ENCODE data around the gene MRPS22. TPM values are rescaled to one million over a fixed set of nuclear protein-coding genes. Genes with fewer than 3 reads are reported as not detected.
"Not testable (repeated sequence)": the region's sequence is repeated elsewhere in the genome, so short reads cannot be mapped to it uniquely, and the experiment has no call there.

Gene MRPS22
- total and polyA plus RNA-seq, 11 donors: 66.0 to 110 (median 78.7) TPM

GRCh38 chr3:139394116-139394515, 50.3 kb downstream of the MRPS22 start:
- H3K27ac ChIP-seq: peak overlapping the region in 1 of 12 donors; percentile 10
- no peaks in the 10 kb centered on the region for H3K27me3 ChIP-seq
- intact Hi-C loops (cut with DNase I): loop anchor here in 1 of 10 donors (2.0 kb wide), 1 partner anchor 23 kb away; no protein-coding TSS in a partner anchor
- DNase-seq (no peak), ATAC-seq (no peak)
- H3K4me1 ChIP-seq: peaks cover 0 to 27% (median 14%) of the 10 kb centered on the region in 12 donors
- H3K36me3 ChIP-seq: no peaks in the 10 kb centered on the region
- H3K9me3 ChIP-seq: no peaks in the 10 kb centered on the region
- H3K4me3 ChIP-seq: no peak overlapping the region
- no peak for TF ChIP-seq CTCF (IDR thresholded peaks at IDR 0.05)
- no peak for TF ChIP-seq POLR2A (IDR thresholded peaks at IDR 0.05)

- peaks cover 0 to 12% (median 0%) of the 10 kb centered on the region in 12 donors for H3K4me1 ChIP-seq
- TF ChIP-seq POLR2A (IDR thresholded peaks at IDR 0.05) (no peak), CTCF (IDR thresholded peaks at IDR 0.05) (no peak)
- no peak overlapping the region for H3K4me3 ChIP-seq
- WGBS, 4 donors: 91 to 97% (median 94%) methylated on average over 3 of the region's 3 CpGs
- no peak overlapping the region for H3K27ac ChIP-seq
- H3K9me3 ChIP-seq: peaks cover 0 to 10% (median 5%) of the 10 kb centered on the region in 12 donors
- no peaks in the 10 kb centered on the region for H3K27me3 ChIP-seq
- DNase-seq (no peak), ATAC-seq (no peak)
- no peaks in the 10 kb centered on the region for H3K36me3 ChIP-seq
- intact Hi-C loops (cut with DNase I): no loop called here
These were observed 52.9 kb downstream of the MRPS22 start for GRCh38 chr3:139396707-139397106.

GRCh38 chr3:139401155-139401554, 57.3 kb downstream of the MRPS22 start:
- H3K27ac ChIP-seq; intact Hi-C loops (cut with DNase I); H3K4me3 ChIP-seq; DNase-seq; H3K36me3 ChIP-seq; H3K27me3 ChIP-seq; ATAC-seq; H3K4me1 ChIP-seq: not testable (repeated sequence)
- peaks cover 0 to 39% (median 18%) of the 10 kb centered on the region in 12 donors for H3K9me3 ChIP-seq
- 83 to 94% (median 89%) methylated on average over 2 of the region's 2 CpGs for WGBS, 4 donors

Other genes with a start within 250 kb of the MRPS22 start
- gene COPB2, start 45.6 kb downstream of the MRPS22 start, total RNA-seq: 10 to 100 TPM; 40.1 to 80.2 (median 62.3) TPM
- 10 to 100 TPM; 17.7 to 75.7 TPM for gene COPB2, start 45.6 kb downstream of the MRPS22 start, polyA plus RNA-seq
- gene RBP2, start 132.5 kb downstream of the MRPS22 start, total RNA-seq: not detected
- gene RBP2, start 132.5 kb downstream of the MRPS22 start, polyA plus RNA-seq: under 1 TPM in 1 of 2 donors, not detected in 1; 0.25 TPM
- gene RBP1, start 195.7 kb downstream of the MRPS22 start, total RNA-seq: 10 to 100 TPM in 8 of 9 donors, 1 to 10 TPM in 1; 9.4 to 32.0 (median 13.0) TPM
- gene RBP1, start 195.7 kb downstream of the MRPS22 start, polyA plus RNA-seq: 10 to 100 TPM; 26.4 to 27.5 TPM